Kidney (tissue), 14 donors: ENCODE results near the gene DSG4. TPM values are rescaled to one million over a fixed set of nuclear protein-coding genes. Genes with fewer than 3 reads are reported as not detected.

Experiments
- DNase-seq, 5 donors: peaks; one replicate each; pipeline ENCODE4 v3.0.0-alpha.2; 2013 to 2020
- FAIRE-seq: peaks from 2 replicates; lab custom pipeline; 2012; peaks lifted over from hg19 to GRCh38; lab: Jason Lieb, UNC
- H3K27ac ChIP-seq, 2 donors: one replicate each; pipeline ENCODE4 v1.7.0; 2013; ENCODE audit warnings: low read depth in 2 of 2, low read length in 2 of 2, inconsistent platforms in 1 of 2
- H3K27me3 ChIP-seq: one replicate; pipeline ENCODE4 v1.7.1; 2013; ENCODE audit warnings: low read length, inconsistent platforms; ENCODE audit not compliant: control insufficient read depth, insufficient read depth
- H3K36me3 ChIP-seq, 3 donors: one replicate each; pipeline versions ENCODE4 v1.7.0 to v1.7.1; 2013; ENCODE audit warnings: low read length in 3 of 3, control low read depth in 1 of 3, inconsistent platforms in 1 of 3; ENCODE audit not compliant: insufficient read depth in 3 of 3, control insufficient read depth in 2 of 3
- H3K4me1 ChIP-seq, 3 donors: one replicate each; pipeline versions ENCODE4 v1.7.0 to v1.7.1; 2013; ENCODE audit warnings: low read length in 3 of 3, inconsistent platforms in 1 of 3, low read depth in 1 of 3; ENCODE audit not compliant: control insufficient read depth in 2 of 3, insufficient read depth in 2 of 3
- H3K4me3 ChIP-seq, 3 donors: one replicate each; pipeline versions ENCODE4 v1.7.0 to v1.8.1; 2013; ENCODE audit warnings: low read length in 3 of 3, control low read depth in 1 of 3, inconsistent platforms in 1 of 3
- H3K9ac ChIP-seq, 3 donors: one replicate each; pipeline versions ENCODE4 v1.7.0 to v1.7.1; 2013; ENCODE audit warnings: low read length in 3 of 3, control low read depth in 1 of 3, inconsistent platforms in 1 of 3
- H3K9me3 ChIP-seq, 3 donors: one replicate each; pipeline versions ENCODE4 v1.7.0 to v1.7.1; 2013; ENCODE audit warnings: low read length in 3 of 3, control low read depth in 1 of 3, inconsistent platforms in 1 of 3; ENCODE audit not compliant: control insufficient read depth in 2 of 3, insufficient read depth in 1 of 3
- CTCF ChIP-seq: IDR thresholded peaks from 3 replicates; pipeline ENCODE4 v1.5.1; 2012; ENCODE audit warnings: mild to moderate bottlenecking, moderate library complexity, borderline replicate concordance; ENCODE audit not compliant: insufficient read depth; ENCODE audit errors: extremely low read depth
- intact Hi-C: fragments of 100-400 bp; cut with DNase I; formaldehyde crosslinking; loops from one replicate; pipeline ENCODE4 v1.11.1; 2022
- polyA plus RNA-seq: library from polyadenylated mRNA; stranded (reverse); fragments of 350-450 nt; fragmentation: Illumina TruSeq; extraction: RNeasy Lipid Tissue Mini Kit (QIAGEN cat#74804); gene quantifications from one replicate; pipeline ENCODE4 v1.2.3, GENCODE V29; 2014; ENCODE audit warnings: low read depth, low replicate concordance; ENCODE audit not compliant: insufficient read depth
- total RNA-seq: library from RNA; stranded (reverse); fragmentation: NEBNext Ultra II Directional; extraction: Animal tissue kit (Norgen Biotek cat#: 25700); gene quantifications from one replicate; pipeline ENCODE4 v1.2.1, GENCODE V29; 2021
- donor health status: control.
- donor health status: control.
- donor health status: control.
- donor health status: control.
- donor health status: control.
- donor health status: DM: yes; HTN: yes; CAD: no.
- donor health status: Normal renal cell carcinoma (clear cell type).

The DSG4 gene
- total and polyA plus RNA-seq, 2 donors from 2014 or later, result not detected

GRCh38 chr18:31419457-31419932, 42.9 kb downstream of the DSG4 start:
- Histone ChIP-seq H3K9ac (no peak overlapping the region), H3K27ac (no peak overlapping the region), H3K9me3 (no peaks in the 10 kb centered on the region), H3K36me3 (no peaks in the 10 kb centered on the region), H3K4me3 (no peak overlapping the region), H3K4me1 (no peaks in the 10 kb centered on the region), H3K27me3 (no peaks in the 10 kb centered on the region)
- TF ChIP-seq CTCF, result no peak
- DNase-seq (no peak), FAIRE-seq (no peak)
- intact Hi-C loops, result no loop called here

- DNase-seq, result no peak
- Histone ChIP-seq H3K36me3 (no peaks in the 10 kb centered on the region), H3K9ac (no peak overlapping the region), H3K4me3 (no peak overlapping the region), H3K27ac (no peak overlapping the region), H3K9me3 (no peaks in the 10 kb centered on the region), H3K4me1 (no peaks in the 10 kb centered on the region), H3K27me3 (no peaks in the 10 kb centered on the region)
- intact Hi-C loops, result no loop called here
- no peak for TF ChIP-seq CTCF
- FAIRE-seq, result no peak
Observed at GRCh38 chr18:31420032-31420431, 43.5 kb downstream of the DSG4 start.

GRCh38 chr18:31420524-31420923, 43.9 kb downstream of the DSG4 start:
- Histone ChIP-seq H3K4me3 (no peak overlapping the region), H3K36me3 (no peaks in the 10 kb centered on the region), H3K9ac (no peak overlapping the region), H3K9me3 (no peaks in the 10 kb centered on the region), H3K4me1 (no peaks in the 10 kb centered on the region), H3K27me3 (no peaks in the 10 kb centered on the region), H3K27ac (no peak overlapping the region)
- no peak for TF ChIP-seq CTCF
- intact Hi-C loops, result no loop called here
- no peak for FAIRE-seq
- no peak for DNase-seq

- no peak overlapping the region for H3K27ac ChIP-seq
- peak in 3 of 5 donors; percentile 22 to 37 (median 30) for DNase-seq
- H3K4me1 ChIP-seq, result no peaks in the 10 kb centered on the region
- FAIRE-seq, result no peak
- TF ChIP-seq CTCF, result peak; percentile 58
- H3K27me3 ChIP-seq, result no peaks in the 10 kb centered on the region
- no peak overlapping the region for H3K4me3 ChIP-seq
- intact Hi-C loops, result no loop called here
- H3K9me3 ChIP-seq, result no peaks in the 10 kb centered on the region
- no peaks in the 10 kb centered on the region for H3K36me3 ChIP-seq
- H3K9ac ChIP-seq, result no peak overlapping the region
Observed at GRCh38 chr18:31424383-31424988, 47.9 kb downstream of the DSG4 start.
